Kidney (tissue), 14 donors: Measurements from ENCODE around the gene TRIM32. TPM values are rescaled to one million over a fixed set of nuclear protein-coding genes. Genes with fewer than 3 reads are reported as not detected.

Experiments used
- DNase-seq, 5 donors: peaks; one replicate each; pipeline ENCODE4 v3.0.0-alpha.2; 2013 to 2020
- FAIRE-seq: peaks from 2 replicates; lab custom pipeline; 2012; peaks lifted over from hg19 to GRCh38; lab: Jason Lieb, UNC
- H3K27ac ChIP-seq, 2 donors: one replicate each; pipeline ENCODE4 v1.7.0; 2013; ENCODE audit warnings: low read depth in 2 of 2, low read length in 2 of 2, inconsistent platforms in 1 of 2
- H3K27me3 ChIP-seq: one replicate; pipeline ENCODE4 v1.7.1; 2013; ENCODE audit warnings: low read length, inconsistent platforms; ENCODE audit not compliant: control insufficient read depth, insufficient read depth
- H3K36me3 ChIP-seq, 3 donors: one replicate each; pipeline versions ENCODE4 v1.7.0 to v1.7.1; 2013; ENCODE audit warnings: low read length in 3 of 3, control low read depth in 1 of 3, inconsistent platforms in 1 of 3; ENCODE audit not compliant: insufficient read depth in 3 of 3, control insufficient read depth in 2 of 3
- H3K4me1 ChIP-seq, 3 donors: one replicate each; pipeline versions ENCODE4 v1.7.0 to v1.7.1; 2013; ENCODE audit warnings: low read length in 3 of 3, inconsistent platforms in 1 of 3, low read depth in 1 of 3; ENCODE audit not compliant: control insufficient read depth in 2 of 3, insufficient read depth in 2 of 3
- H3K4me3 ChIP-seq, 3 donors: one replicate each; pipeline versions ENCODE4 v1.7.0 to v1.8.1; 2013; ENCODE audit warnings: low read length in 3 of 3, control low read depth in 1 of 3, inconsistent platforms in 1 of 3
- H3K9ac ChIP-seq, 3 donors: one replicate each; pipeline versions ENCODE4 v1.7.0 to v1.7.1; 2013; ENCODE audit warnings: low read length in 3 of 3, control low read depth in 1 of 3, inconsistent platforms in 1 of 3
- H3K9me3 ChIP-seq, 3 donors: one replicate each; pipeline versions ENCODE4 v1.7.0 to v1.7.1; 2013; ENCODE audit warnings: low read length in 3 of 3, control low read depth in 1 of 3, inconsistent platforms in 1 of 3; ENCODE audit not compliant: control insufficient read depth in 2 of 3, insufficient read depth in 1 of 3
- intact Hi-C: fragments of 100-400 bp; cut with DNase I; formaldehyde crosslinking; loops from one replicate; pipeline ENCODE4 v1.11.1; 2022
- polyA plus RNA-seq: library from polyadenylated mRNA; stranded (reverse); fragments of 350-450 nt; fragmentation: Illumina TruSeq; extraction: RNeasy Lipid Tissue Mini Kit (QIAGEN cat#74804); gene quantifications from one replicate; pipeline ENCODE4 v1.2.3, GENCODE V29; 2014; ENCODE audit warnings: low read depth, low replicate concordance; ENCODE audit not compliant: insufficient read depth
- total RNA-seq: library from RNA; stranded (reverse); fragmentation: NEBNext Ultra II Directional; extraction: Animal tissue kit (Norgen Biotek cat#: 25700); gene quantifications from one replicate; pipeline ENCODE4 v1.2.1, GENCODE V29; 2021
- TF ChIP-seq, protein P1 (sequence below): IDR thresholded peaks from 3 replicates; pipeline ENCODE4 v1.5.1; 2012; ENCODE audit warnings: mild to moderate bottlenecking, moderate library complexity, borderline replicate concordance; ENCODE audit not compliant: insufficient read depth; ENCODE audit errors: extremely low read depth
- donor health status: control.
- donor health status: control.
- donor health status: control.
- donor health status: control.
- donor health status: control.
- donor health status: DM: yes; HTN: yes; CAD: no.
- donor health status: Normal renal cell carcinoma (clear cell type).

Gene TRIM32
- total and polyA plus RNA-seq, 2 donors from 2014 or later, result 5.2 to 22.6 TPM

DNA sequence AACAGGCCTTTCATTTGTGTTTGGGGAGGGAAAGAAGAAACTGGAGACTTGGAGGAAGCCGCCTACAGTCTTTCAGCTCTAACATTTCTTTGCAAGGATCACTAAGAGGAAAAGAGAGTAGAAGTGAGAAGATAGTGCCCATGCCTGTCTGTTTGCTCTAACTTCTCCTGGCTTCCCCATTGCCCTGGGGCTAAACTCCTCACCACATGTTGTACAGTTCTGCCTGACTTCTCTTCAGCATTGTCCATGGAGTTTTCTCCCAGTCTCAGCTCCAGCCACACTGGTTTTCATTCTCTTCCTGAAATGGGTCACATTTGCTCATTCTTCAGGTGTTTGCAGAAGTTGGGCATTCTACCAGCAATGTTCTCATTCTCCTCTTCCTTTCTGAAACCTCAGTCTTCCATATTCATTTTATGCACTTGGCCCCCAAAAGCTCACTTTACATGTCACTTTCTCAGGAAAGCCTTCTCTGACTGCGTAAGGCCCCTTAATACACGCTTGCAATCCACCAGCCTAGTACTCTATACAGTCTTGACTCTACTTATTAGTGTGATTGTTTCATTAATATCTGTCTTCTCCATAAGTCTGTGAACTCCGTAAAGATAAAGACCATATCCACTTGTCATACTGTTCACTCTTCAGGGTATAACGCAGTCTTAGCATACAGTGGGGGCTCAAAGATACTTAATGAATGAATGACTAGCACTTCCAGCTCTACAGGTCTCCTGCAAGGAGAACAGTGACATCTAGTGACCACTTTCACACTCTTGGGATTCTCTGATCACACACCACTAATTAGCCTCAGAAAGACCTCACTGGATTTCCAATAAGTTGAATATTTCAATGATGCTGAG lies 40.2 kb upstream of the TRIM32 start:
- FAIRE-seq, result no peak
- TF ChIP-seq, protein P1, sequence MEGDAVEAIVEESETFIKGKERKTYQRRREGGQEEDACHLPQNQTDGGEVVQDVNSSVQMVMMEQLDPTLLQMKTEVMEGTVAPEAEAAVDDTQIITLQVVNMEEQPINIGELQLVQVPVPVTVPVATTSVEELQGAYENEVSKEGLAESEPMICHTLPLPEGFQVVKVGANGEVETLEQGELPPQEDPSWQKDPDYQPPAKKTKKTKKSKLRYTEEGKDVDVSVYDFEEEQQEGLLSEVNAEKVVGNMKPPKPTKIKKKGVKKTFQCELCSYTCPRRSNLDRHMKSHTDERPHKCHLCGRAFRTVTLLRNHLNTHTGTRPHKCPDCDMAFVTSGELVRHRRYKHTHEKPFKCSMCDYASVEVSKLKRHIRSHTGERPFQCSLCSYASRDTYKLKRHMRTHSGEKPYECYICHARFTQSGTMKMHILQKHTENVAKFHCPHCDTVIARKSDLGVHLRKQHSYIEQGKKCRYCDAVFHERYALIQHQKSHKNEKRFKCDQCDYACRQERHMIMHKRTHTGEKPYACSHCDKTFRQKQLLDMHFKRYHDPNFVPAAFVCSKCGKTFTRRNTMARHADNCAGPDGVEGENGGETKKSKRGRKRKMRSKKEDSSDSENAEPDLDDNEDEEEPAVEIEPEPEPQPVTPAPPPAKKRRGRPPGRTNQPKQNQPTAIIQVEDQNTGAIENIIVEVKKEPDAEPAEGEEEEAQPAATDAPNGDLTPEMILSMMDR, result peak; percentile 50
- no peak overlapping the region for H3K27ac ChIP-seq
- intact Hi-C loops, result no loop called here
- H3K9me3 ChIP-seq, result no peaks in the 10 kb centered on the region
- H3K36me3 ChIP-seq, result peaks cover 0 to 6% (median 0%) of the 10 kb centered on the region in 3 donors
- H3K9ac ChIP-seq, result no peak overlapping the region
- H3K4me3 ChIP-seq, result no peak overlapping the region
- H3K27me3 ChIP-seq, result no peaks in the 10 kb centered on the region
- DNase-seq, result peak in 2 of 5 donors; percentile 48 to 57
- no peaks in the 10 kb centered on the region for H3K4me1 ChIP-seq

DNA sequence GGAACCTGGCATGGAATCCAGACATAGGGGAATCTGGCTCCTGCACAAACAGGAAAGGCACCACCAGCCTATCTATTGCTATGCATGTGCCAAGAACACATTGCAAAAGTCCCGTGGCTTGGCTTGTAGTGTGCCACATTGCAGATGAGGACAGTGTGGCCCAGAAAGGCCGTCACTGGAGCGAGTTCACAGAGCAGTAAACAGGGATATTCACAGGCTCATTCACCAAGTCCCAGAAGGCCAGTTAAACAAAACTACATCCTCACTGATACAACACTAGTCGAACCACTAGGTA lies 39.6 kb upstream of the TRIM32 start:
- H3K27ac ChIP-seq, result no peak overlapping the region
- TF ChIP-seq, protein P1, result no peak
- DNase-seq (no peak), FAIRE-seq (no peak)
- H3K27me3 ChIP-seq, result no peaks in the 10 kb centered on the region
- H3K4me3 ChIP-seq, result no peak overlapping the region
- no peaks in the 10 kb centered on the region for H3K4me1 ChIP-seq
- intact Hi-C loops, result no loop called here
- peaks cover 0 to 6% (median 0%) of the 10 kb centered on the region in 3 donors for H3K36me3 ChIP-seq
- H3K9me3 ChIP-seq, result no peaks in the 10 kb centered on the region
- H3K9ac ChIP-seq, result no peak overlapping the region

DNA sequence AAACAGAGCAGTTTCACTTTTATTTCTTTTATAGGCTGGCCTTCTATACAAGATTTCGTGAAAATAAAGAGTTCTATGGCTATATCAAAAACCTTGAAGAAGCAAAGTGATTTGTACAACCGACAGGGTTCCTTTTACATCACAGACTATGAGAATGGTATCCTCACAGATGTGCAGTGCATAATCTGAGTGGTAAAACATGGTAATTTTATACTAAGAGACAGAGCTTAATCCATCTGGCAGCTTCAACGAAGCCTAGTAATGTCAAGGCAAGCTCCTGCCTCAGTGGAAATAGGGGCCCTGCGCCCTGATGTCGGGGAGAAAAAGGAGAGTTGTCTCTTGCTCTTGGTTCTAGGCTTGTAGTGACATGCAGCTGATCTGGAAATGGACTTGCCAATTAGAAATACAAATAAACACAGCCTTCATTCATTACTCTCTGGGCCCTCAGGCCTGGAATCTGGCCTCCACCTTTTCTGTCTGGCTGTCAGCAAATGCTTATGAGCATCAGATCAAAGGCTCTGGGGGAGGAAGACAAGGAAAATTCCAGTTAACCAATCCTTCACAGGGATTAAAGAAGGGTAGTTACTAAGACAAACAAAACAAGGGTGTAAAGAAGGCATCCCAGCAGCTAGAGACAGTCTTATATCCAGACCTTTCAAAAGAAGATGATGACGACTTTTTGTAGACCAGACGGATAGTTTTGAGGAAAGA lies 33.6 kb upstream of the TRIM32 start:
- Histone ChIP-seq H3K27me3 (no peaks in the 10 kb centered on the region), H3K4me1 (no peaks in the 10 kb centered on the region), H3K27ac (no peak overlapping the region), H3K4me3 (no peak overlapping the region), H3K36me3 (peaks cover 0 to 6% (median 0%) of the 10 kb centered on the region in 3 donors), H3K9ac (no peak overlapping the region), H3K9me3 (no peaks in the 10 kb centered on the region)
- FAIRE-seq, result no peak
- no peak for DNase-seq
- intact Hi-C loops, result no loop called here
- TF ChIP-seq, protein P1, result no peak
